Stimulated activated CD4-positive, alpha-beta T cell treated with anti-CD3 and anti-CD28 coated beads, Interleukin-1b, Interleukin-23, amount 100 ng/mL, for 4 hours (primary cell): ENCODE results near the gene NEDD4L.

ENCODE experiments used
- DNase-seq, 2 donors: peaks; one replicate each; pipeline ENCODE4 v3.0.0-alpha.2; 2020; ENCODE audit warnings: low read depth in 2 of 2

NEDD4L gene

DNA sequence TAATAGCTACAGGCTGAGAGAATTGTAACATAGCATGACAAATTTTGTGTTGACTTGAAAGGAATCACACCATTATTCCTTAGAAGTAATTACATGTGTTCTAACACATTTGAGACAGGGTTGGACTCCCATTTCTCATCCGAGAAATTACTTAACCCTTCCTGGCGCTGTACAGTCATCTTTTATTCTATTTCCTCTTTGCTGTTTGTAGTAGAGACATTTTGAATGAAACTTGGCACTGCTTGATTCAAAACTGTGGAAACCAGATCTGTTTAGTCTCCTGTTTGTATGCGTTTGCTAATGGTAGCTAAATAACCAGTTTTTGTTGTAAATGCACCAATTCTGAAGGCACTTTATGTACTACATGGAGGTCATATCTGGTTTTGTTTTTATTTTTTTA, 352.9 kb downstream of the NEDD4L start:
- no peak for DNase-seq

DNA sequence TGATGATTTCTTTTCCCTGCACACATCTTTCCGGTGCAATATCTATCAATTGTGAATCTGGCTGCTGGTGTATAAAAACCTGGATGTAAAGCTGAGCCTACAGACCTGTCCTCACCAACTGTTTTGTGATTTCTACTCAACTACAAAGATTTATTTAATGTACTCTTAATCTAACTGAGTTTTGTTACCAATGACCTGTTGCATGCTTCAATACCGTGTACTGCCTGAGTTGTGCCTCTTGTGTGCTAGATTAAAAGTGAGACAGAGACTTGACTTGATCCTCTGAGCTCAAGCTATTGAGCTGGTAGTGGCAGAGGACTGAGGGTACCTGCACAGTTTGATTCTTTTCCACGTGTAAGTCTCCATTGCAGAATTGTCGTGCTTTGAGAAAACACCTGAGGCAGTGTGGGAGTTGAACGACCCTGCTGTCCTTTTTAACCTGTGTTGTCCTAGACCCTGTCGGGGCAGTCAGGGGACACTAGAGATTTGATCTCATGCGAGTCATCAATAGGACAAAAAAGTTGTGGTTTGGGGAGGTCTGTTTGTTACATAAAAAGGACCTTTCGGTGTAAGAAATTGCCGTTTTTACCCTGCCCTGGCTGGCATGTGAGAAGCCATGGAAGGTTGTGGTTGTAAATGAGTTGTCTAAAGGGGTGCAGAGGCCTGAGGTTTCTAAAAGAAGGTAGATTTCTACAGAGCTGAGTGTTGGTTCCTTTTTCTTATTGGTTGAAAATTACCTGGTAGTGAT, 353.5 kb downstream of the NEDD4L start:
- DNase-seq, result no peak

DNA sequence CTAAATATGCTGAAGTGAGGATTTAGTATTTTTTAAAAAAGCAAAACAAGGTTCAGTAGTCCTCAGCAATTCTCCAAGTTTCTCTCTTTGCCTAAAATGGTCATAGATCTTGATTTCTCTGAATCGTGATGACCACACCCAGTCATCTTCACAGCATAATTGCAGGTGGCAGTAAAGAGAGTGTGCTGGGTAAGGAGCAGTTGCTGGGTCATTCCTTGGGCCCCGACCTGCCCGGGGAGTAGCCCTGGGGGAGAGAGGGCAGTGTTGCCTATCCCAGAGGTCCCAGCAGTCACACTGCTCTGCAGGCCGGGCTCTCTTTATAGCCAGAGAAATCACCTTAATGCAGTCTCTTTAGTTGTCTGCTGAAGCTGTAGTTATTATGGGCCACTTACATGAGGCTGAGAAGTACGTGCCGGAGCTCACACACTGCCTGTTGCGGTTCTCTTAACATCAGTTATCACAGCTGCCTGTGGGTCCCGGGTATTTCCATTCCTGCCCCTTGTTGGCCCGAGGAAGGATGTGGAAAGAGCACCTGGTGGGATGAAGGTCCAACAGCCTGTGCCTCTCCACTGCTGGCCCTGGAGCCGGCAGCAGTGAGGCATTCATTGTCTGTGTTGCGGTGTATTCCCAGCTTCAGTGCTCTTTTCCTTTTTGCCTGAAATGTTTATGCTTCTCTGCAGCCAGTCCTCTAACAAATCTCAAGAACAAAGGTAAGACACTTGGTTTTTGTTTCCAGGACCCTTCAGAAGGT, 354.8 kb downstream of the NEDD4L start:
- DNase-seq, result no peak

DNA sequence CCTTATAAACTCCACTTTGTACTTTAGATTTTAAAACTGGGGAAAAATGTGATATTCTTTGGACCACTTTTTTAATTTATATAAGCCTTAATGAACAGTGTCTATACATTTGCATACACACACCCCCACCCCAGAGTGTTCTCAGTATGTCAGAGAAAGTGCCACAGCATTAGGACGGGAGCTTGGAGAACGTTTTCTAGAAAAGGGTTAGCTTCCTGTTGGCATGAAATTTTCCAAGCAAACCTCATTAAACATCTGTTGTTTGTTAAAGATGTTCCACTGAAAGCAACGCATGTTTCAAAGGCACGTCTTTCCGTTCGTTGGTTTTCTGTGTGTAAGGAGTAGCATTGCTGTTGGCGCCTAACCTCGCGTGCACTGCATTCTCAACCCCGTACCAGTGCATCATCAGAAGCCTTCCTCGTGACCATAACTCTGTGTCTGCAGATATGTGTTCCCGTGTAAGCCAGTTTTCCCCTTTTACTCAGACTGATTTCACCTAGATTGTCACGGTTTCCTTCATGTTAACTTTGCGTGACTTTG, 356.4 kb downstream of the NEDD4L start:
- no peak for DNase-seq

DNA sequence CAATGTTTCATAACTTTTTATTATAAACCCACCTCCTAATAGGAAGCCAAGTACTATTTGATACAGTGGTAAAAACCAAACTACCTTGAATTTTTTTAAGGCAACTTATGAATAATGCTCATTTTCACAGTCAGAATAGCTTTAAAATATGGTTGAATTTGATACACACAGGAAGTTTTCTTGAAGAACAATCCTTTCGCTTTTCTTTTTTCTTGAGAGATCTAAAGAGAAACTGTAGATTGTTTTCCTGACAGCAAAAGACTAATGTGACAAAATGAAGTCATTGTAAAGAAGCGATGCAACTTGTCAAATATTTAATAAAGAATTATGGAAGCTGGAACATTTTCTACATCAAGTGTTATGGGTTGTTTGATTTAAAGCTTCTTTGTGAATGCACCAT, 357.2 kb downstream of the NEDD4L start:
- no peak for DNase-seq

DNA sequence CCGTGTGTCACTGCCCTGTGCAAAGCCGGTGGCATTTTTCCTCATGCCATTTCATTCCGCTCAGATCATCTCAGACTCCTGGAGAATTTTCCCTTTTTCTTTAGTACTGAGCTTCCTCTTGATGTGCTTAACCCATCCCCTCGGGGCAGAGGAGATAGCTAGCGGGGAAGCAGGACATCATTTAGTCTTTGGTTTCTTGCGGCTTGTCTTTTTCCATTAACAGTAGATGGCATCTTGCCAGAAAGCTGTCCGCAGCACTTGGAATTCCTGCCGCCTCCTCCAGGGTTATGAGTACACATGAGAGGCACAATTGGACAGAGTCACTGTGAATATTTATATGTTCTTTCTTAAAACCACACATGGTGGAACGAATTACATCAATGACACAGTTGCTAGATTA, 358.2 kb downstream of the NEDD4L start:
- DNase-seq, result no peak

DNA sequence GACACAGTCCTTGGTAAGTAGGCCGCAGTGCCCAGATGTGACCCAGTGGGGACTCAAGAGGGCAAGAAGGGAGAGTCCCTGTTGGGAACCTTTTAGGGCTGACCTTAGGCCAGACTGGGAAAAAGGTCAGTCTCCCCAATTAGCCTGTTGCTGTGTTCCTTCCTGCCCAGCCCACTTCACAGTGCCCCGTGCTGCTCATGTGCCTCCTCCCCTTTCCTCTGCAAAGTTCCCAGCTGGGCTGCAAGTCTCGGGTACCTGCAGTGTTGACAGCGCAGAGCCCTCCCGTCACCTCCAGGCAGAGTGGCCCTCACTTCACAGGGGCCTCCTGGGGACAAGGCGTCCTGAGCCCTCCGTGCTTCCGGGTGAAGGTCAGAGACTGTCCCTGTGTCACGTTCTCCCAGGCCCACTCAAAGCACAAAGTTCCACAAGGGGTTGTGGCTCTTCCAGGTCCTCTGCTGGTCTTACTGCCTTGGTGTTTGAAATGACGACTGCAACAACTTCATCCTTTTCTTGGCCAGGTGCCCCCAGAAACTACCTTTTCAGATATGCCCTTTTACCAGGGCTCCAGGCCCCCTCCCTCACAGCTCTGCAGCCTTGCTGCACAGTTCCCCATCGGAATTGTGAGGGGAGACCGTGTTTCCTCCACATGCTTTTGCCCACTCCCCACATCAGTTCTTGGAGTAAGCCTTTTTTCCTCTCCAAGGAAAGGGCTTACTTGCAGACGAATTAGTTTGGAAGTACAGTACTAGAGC, 359.1 kb downstream of the NEDD4L start:
- no peak for DNase-seq

DNA sequence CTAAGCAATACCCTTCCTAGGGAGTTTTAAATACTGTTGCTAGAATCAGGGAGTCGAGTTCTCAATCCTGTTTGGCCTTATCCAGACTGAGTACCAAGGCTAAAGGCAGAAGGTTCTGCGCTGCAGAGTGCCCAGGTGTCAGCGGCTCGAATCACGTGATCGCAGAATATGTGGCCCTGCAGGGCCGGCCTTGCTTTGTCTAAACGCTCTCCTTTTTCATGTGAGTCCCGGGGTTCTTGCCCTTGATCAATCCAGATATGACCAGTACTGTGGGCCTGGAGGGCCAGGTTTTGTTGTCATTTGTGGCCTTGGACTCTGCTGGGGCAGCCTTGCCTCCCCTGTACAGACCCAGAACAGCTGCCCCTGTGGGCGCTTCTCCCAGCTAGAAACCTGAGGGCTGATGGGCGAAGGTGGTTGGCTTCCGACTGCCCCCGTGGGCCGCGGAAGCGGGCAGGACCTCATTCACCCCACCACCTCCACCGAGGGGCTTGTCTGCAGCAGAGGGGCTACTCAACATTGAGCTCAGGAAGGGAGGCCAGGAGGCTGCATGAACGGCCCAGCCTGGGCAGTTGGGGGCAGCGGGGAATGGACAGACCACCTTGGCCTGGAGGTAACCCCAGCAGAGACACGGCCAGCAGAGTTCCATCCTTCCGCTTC, 359.9 kb downstream of the NEDD4L start:
- DNase-seq, result no peak

DNA sequence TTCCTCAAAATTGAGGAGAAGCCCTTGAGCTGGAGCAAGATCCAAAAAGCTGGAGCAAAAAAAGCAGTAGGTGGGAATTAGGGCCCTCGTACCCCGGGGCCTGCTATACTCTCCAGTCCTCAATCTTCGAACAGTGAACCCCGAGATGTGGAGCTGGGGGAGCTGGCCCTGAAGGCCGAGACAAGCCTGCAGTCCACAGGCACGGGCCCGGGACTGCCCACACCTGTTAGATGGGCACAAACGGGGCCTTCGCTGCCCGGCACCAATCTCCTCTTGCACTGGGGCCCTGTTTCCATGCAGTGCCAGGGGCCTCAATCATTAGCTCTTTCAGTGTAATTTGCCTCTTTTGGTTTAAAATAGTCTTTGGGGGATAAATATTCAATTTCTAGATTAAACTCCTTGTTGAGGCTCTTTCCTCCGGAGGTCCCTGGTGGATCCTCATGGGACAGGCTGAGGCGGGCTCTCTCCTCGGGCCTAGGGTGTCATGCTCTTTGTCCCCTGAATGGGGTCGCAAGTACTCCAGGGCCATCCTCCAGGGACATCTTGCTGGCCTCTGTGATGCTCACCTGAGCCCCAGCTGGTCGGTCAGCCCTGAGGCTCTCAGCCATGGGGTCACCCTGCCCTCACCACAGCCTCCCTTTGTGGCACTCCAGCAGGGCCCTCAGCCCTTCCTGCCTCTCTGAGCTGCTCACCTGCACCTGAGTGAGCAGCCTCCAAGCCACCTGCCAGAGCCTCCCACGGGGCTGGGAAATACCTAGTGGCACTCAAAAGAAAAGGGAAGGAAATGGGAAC, 361.3 kb downstream of the NEDD4L start:
- DNase-seq, result no peak

DNA sequence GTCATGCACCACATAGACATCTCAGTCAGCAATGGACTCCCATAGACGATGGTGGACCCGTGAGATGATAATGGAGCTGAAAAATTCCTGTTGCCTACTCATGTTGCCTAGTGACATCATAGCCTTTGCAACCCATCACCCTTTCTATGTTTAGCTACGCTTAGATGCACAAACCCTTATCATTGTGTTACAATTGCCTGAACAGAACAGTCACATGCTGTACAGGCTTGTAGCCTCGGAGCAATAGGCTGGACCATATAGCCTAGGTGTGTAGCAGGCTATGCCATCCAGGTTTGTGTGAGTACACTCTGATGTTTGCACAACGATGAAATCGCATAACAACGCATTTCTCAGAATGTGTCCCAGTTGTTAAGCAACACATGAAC, 363.2 kb downstream of the NEDD4L start:
- no peak for DNase-seq

DNA sequence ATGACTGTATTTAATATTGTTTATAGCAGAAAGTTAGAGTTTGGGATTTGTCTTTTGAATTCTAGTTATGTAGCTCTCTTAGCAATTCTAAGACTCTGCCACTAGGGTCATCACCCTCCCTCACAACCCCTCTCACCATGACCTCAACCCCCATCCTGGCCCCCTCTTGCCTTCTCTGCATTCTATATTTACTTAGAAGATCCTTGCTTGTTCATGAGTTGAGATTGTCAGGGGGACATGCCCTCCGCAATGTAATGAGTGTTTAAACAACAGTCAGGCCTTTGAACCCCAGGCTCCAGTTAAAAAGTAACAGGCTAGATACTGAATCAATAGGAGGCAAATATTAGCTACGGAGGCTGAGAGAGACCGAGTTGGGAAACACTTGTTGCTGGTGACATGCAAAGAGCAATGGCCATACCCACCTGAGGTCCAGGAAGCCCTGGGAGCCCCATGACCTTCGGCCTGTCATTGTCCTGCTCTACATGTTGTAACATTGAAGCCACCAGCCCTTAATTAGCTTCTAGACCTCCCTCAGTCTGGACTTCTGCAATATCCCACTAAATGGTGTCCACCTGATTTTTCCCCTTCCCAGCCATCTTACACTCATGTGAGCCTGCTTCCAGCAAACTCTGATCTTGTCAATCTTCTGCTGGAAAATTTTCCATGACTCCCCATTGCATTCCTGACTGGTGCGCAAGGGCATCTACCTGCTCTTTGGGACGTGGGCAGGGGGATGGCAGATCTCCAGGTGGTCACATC, 363.8 kb downstream of the NEDD4L start:
- no peak for DNase-seq

DNA sequence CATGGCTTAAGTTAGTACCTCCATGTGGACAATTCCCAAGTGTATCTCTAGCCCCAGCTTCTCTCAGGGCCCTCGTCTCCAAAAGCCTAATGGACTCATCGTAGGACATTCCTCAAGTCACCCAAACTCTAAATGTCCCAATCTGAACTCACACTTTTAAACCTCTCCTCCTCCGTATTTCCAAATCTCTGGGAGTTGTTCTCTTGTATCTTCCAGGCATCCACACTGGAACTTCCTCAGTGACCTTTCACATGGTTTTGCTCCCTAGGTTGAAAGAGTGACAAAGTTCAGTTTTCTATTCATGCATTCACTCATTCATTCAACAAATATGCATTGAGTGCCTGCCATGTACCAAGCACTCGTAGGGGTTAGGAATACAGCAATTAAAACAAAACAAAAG, 364.6 kb downstream of the NEDD4L start:
- no peak for DNase-seq

DNA sequence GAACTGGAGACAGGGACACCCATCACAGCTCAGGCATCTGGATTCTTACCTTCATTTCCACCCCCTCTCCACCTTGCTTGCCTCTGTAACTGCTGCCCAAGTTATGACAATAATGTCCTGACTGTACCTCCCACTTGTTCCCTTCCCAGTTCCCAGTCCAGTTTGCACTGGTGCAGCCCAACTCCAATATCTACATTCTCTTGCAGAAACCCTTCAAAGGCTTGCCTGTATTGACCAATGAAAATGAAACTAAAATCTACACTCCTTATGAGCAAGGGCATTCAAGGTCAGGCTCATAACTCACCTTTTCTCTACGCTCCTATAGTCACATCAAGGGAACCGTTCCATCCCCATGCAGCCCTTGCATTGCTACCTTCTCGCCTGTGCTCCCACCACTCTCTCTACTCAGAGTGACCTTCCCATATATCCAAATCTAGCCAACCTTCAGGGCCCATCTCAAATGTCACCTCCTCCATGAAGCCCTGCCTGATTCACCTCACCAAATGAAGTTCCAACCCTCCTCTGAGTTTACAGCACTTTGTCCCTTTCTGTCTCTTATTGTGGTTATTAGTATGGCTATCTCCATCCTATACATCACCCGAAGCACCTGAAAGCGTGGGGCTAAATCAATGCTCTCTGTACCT, 365.9 kb downstream of the NEDD4L start:
- DNase-seq, result no peak

DNA sequence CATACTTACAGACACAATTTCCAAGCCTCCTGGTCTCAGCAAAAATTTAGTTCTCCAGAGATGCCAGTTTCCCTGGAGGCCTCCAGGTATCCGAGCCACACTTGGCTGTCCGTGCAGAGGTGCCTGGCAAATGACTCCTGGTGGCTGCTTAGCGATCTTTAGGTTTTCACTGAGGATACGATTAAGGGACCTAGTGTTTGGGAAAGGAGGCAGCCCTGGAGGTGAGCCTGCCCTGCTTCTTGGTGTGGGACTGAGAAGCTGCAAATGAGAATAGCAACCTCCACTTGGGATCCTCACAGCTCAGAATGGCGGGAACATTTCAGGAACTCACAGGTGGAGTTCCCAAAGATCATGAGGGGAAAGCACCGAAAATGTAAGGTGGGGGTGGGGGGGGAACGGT, 367.3 kb downstream of the NEDD4L start:
- DNase-seq, result no peak

DNA sequence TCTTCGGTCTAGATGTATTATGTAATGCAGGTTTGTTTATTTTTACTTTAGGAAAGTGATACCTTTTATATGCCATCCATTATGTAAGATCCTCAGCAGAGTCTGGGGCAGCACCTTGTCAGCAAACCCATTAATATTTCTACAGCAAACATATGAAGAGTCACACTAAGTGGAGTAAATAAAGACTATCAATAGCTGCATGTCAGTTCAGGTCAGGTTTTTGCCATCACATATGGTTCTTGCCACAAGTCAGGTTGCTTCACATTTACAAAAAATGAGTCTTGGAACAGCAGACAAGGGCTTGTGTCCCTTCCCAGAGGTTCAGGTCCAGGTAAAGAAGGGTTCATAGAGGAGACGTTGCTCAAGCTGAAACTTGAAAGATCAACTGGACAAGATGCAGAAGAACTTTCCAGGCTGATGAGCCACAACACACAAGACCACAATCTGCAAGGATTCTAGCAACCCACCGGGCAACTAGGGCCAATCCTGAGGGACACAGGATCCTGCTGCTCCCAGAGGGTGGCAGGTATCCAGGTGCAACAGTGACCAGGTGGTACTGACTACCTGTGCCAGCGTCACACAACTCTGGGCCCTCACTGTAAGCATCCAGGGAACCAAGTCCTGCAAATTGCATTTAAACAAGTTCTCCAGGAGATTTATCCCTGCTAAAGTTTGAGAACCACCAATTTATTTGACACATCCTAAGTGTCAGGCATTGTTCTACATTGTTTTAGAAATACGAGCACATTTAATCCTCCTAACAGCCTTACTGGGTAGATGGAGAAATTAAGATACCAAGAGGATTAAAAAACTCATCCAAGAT, 369.0 kb downstream of the NEDD4L start:
- no peak for DNase-seq

DNA sequence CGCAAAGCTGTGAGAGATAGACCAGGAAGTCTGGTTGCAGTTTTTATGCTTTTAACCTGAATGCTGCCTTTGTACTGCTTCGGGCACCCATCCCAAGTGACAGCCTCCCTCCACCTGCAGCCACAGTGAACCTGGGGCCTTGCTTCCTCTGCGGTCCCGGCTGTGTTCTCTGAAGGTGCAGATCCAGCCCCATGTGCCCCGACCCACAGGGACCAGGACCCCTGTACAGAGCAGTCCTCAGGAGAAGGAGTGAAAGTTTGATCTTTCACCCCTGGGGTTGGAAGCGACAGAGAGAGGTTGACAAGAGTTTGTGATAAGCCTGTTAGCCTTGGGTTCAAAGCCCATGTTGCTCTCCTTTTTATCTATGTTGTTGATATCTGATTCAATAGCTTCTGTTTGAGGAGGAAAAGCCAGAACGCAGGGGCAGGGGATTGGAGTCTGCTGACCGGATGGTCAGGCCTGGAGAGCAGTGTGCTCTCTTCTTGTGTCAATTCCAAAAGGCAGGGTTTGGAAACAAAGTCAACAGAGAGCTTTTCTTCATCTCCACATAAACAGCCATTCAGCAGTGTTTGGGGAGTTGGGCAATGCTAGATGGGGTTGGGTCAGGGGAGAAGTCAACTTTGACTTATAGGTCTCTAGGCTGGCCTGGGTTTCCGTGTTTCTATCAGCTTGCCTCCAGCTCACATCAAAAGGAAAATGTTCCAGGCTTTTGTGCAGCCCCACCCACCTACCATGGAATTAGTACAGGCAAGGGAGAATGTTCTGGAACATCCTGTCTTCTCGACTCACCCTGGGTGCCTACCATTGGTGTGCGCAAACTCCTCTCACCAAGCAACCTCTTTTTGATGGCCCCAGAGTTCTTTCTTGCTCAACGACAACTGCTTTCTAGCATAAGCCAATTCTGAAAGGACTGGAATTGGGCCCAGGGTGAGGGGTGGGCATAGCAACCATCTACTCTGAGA, 369.9 kb downstream of the NEDD4L start:
- no peak for DNase-seq

DNA sequence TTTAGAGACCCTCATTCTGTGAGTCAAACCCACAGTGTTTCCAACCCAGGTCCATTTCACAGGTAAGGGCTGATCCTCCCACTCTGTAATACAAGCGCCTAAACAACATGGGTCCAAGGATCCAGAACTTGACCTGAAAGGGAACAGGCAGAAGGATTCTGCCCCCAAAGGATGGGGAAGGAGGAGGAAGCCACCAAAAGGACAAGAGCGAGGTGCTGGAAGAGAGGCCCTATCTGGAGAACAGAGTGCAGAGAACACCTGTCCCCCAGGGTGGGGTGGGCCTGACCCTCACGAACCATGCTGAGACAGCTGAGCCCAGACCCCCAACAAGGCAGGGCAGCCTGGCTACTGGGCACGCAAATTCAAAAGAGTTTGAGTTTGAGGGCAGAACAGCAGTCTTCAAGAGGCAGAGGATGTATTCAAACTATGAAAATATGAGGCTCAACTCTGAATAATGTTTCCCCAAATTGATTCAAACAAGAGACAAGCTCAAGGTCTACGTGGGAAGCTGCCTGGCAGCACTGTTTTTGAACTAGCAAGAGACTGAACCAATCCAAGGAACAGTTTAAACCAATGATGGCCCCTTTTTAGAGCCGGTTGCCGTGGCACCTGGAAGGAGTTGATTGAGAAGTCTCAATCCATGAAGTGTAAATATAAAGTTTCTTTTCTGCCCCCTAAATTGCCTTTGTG, 372.1 kb downstream of the NEDD4L start:
- DNase-seq, result no peak
